GM12892 (cell line): ENCODE results near the gene TCEA2.

Experiments
- POLR2A ChIP-seq: IDR thresholded peaks from 2 replicates; pipeline ENCODE4 v1.6.1; 2011; ENCODE audit warnings: low read depth, low read length, control low read depth
- POLR2AphosphoS5 ChIP-seq: IDR thresholded peaks from 2 replicates; pipeline ENCODE4 v1.6.1; 2011; ENCODE audit warnings: low read depth, low read length, control low read depth

- TF ChIP-seq POLR2A (no peak), POLR2AphosphoS5 (no peak)
Observed at GRCh38 chr20:64083378-64083803, 20.4 kb downstream of the TCEA2 start.
